Measurements from ENCODE around the gene UST.
"Not testable (repeated sequence)": the region's sequence is repeated elsewhere in the genome, so short reads cannot be mapped to it uniquely, and the experiment has no call there.

Gene UST

GRCh38 chr6:148955441-148955840 is 208.6 kb downstream of the UST start:
- no peak for DNase-seq

GRCh38 chr6:148956163-148956562 is 209.3 kb downstream of the UST start:
- not testable (repeated sequence) for DNase-seq

GRCh38 chr6:148957752-148958151 is 210.9 kb downstream of the UST start:
- DNase-seq = no peak

- no peak for DNase-seq
Measured at GRCh38 chr6:148959008-148959407, 212.2 kb downstream of the UST start.

- DNase-seq = no peak
Measured at GRCh38 chr6:148959501-148959900, 212.7 kb downstream of the UST start.

GRCh38 chr6:148962854-148963515 is 216.2 kb downstream of the UST start:
- DNase-seq = no peak

- DNase-seq = no peak
Measured at GRCh38 chr6:148963738-148964137, 216.9 kb downstream of the UST start.

- no peak for DNase-seq
Measured at GRCh38 chr6:148964467-148964866, 217.6 kb downstream of the UST start.

- no peak for DNase-seq
Measured at GRCh38 chr6:148965287-148965686, 218.5 kb downstream of the UST start.

GRCh38 chr6:148967011-148967520 is 220.2 kb downstream of the UST start:
- DNase-seq = no peak

GRCh38 chr6:148967541-148967956 is 220.7 kb downstream of the UST start:
- DNase-seq = no peak

- no peak for DNase-seq
Measured at GRCh38 chr6:148968771-148969602, 222.2 kb downstream of the UST start.

- no peak for DNase-seq
Measured at GRCh38 chr6:148969603-148970061, 222.8 kb downstream of the UST start.

GRCh38 chr6:148971031-148971927 is 224.4 kb downstream of the UST start:
- no peak for DNase-seq

GRCh38 chr6:148972481-148972880 is 225.7 kb downstream of the UST start:
- DNase-seq = peak; percentile 24 to 57

GRCh38 chr6:148973538-148974208 is 226.8 kb downstream of the UST start:
- no peak for DNase-seq

- no peak for DNase-seq
Measured at GRCh38 chr6:148974351-148974750, 227.5 kb downstream of the UST start.

GRCh38 chr6:148978298-148978697 is 231.5 kb downstream of the UST start:
- DNase-seq = not testable (repeated sequence)

GRCh38 chr6:148979014-148979901 is 232.4 kb downstream of the UST start:
- DNase-seq = no peak

GRCh38 chr6:148980234-148980633 is 233.4 kb downstream of the UST start:
- DNase-seq = no peak

GRCh38 chr6:148981515-148981914 is 234.7 kb downstream of the UST start:
- no peak for DNase-seq

All from CD4-positive, alpha-beta T cell treated with Interleukin-4 for 1 hour (primary cell).